NCI-H82 treated with DMSO at 0.1 percent for 48 hours (cell line): ENCODE results near the gene KCNC1.

Experiments
- DNase-seq: peaks from one replicate; lab custom pipeline; 2025; ENCODE audit not compliant: unreplicated experiment; lab: John Stamatoyannopoulos, UW

KCNC1 gene

GRCh38 chr11:17788084-17788483 lies 53.5 kb downstream of the KCNC1 start:
- no peak for DNase-seq

DNA sequence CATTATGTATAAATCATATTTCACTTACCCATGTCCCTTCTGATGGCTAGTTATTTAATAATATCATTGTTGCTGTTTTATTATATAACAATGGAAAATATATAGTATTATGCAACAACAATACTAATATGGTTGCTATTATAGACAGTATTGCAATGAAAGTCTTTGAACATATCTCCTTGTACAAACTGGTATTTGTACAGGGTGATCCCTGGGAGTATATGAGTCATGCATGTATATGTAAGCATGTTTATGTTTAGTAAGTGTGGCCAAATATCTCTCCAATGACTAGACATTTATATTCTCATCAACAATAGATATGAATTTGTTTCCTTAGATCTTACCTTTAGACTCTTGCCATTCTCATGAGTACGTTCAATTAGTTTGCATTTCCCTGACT lies 55.9 kb downstream of the KCNC1 start:
- no peak for DNase-seq

- no peak for DNase-seq
Measured at GRCh38 chr11:17791144-17791543, 56.6 kb downstream of the KCNC1 start.

DNA sequence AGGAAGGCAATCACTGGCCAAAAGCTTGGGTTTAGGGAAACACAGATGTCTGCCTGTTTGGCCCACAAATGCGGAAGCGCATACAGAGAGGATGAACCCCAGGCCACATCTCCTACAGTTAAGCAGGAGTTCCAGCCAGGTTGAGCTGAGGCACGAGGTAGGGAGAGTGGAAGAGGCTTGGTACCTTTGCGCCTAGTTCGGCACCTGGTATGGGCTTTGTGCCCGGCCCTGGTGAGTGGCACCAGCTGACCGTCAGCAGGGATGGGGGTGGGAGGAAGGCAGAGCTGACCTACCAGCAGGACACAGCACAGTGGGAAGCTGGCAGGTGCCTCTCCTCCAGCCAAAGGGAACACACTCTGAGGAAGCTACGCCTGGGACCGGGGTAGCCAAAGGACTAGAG lies 57.6 kb downstream of the KCNC1 start:
- DNase-seq = no peak

GRCh38 chr11:17793642-17794170 lies 59.1 kb downstream of the KCNC1 start:
- no peak for DNase-seq

- no peak for DNase-seq
Measured at GRCh38 chr11:17794981-17795380, 60.4 kb downstream of the KCNC1 start.

DNA sequence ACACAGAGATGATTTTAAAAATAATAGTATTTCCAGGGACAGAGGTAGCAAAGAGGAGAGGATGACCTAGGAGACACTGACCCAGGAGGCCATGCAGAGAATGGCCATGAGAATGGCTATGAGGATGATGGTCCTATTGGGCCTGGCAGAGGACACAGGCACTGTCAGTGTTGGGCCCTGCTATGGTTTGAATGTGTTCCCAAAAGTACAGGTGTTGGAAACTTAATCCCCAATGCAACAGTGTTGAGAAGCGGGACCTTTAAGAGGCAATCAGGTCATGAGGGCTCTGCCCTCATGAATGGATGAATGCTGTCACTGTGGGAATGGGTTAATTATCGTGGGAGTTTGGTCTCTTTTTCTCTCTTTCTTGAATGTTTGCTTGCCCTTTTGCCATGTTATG lies 61.6 kb downstream of the KCNC1 start:
- no peak for DNase-seq

GRCh38 chr11:17798253-17798652 lies 63.7 kb downstream of the KCNC1 start:
- no peak for DNase-seq

DNA sequence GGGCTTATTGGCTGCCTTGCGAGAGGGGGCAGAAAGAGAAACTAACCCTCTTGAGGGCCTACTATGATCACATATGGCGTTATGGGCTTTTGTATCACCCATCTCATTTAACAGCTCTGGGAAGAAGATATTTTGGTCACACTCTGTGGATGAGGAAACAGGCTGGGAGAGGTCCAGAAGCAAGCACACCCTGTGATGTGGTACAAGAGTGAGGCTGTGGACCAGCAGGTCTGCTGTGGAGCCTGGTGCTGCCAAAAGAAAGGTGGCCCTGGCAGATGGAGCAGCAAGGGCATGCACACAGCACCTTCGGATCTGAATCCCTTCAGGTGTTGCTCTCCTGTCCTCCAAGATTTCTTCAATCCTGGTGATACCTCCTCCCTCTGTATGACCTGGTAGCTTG lies 64.1 kb downstream of the KCNC1 start:
- DNase-seq = no peak

GRCh38 chr11:17799147-17799546 lies 64.6 kb downstream of the KCNC1 start:
- no peak for DNase-seq

DNA sequence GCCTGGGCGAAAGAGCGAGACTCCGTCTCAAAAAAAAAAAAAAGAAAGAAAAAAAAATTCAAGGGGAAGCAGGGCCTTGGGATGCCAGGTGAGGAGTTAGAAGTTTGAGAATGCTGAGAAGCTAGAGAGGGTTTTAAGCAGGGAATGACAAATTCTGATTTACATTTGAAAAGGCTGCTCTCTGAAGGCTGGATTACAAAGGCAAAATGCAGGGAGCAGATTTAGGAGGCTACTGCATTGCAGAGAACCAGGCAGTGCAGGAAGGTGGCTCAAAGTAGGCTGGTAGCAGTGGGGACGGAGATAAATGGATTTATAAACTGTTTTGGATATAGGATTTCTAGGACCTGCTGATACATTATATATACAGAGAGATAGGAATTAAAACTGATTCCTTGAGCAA lies 66.6 kb downstream of the KCNC1 start:
- DNase-seq = no peak

DNA sequence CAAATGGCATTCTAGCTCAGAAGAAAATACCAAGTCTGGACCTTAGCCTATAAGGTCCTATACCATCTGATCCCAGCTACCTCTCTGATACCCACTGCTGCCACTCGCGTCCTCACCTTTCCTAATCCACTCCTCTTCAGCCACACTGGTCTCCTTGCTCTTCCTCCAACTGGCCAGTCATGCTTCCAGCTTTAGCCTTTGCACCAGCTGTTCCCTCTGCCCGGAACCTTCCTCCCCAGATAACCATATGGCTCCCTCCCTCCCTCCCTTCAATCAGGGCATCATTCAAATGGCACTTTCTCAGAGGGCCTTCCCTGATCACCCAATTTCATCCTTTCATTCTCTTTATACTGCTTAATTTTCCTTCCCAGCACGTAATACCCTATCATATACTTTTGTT lies 67.9 kb downstream of the KCNC1 start:
- peak; percentile 27 for DNase-seq

- no peak for DNase-seq
Measured at GRCh38 chr11:17803754-17804334, 69.3 kb downstream of the KCNC1 start.

DNA sequence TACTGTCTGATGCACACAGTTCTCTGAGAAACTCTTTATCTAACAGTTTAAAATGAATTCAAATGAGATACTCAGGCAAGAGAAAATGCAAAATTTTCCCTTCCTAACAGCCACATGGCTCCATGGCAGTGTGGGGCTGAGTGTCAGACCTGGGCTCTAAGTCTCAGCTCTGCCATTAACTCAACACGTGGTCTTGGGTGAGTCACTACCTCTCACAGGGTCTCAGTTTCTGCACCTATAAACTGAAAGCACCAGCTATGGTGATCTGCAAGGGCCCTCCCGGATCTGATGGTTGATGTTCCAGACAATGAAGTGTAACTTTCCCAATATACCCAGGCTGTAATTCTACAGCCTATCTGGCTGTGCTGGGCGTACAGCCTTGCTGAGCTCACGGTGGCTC lies 70.5 kb downstream of the KCNC1 start:
- no peak for DNase-seq

DNA sequence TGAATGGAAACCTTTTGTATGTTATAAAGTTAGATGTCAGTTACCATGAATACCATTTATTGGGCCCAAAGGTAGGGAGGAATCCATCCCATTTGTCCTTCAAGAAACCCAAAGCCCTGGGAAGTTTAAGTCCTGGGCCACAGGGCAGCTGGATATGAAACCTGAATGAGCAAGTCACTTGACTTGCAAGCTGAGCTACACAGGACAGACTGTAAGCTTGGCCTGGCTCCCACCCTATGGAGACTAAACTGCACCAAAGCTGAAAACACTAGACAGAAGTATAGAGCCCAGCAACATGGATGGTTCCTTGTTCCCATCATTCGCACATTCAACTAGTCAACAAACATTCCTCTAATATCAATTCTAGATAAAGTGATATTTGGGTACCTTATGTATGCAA lies 71.3 kb downstream of the KCNC1 start:
- no peak for DNase-seq

- DNase-seq = no peak
Measured at GRCh38 chr11:17807034-17807433, 72.5 kb downstream of the KCNC1 start.

- no peak for DNase-seq
Measured at GRCh38 chr11:17810041-17810440, 75.5 kb downstream of the KCNC1 start.

DNA sequence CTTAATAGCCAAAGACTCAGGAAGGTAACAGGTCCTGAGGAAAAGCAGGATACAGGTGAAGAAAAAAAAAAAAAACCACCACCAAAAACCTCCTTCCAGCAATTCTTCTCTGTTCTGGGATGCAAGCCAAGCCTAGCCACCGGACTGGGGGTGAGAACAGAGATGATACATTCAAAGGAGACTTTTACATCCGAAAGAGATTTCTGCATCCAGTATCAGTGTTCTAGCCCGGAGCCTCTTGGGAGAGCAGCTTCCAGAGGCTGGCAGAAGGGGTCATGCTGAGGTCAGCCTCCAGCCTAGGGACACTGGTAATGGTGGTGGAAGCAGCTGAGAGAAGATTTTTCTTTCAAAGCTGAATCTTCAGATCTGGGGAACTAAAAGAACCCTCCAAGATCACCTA lies 76.2 kb downstream of the KCNC1 start:
- no peak for DNase-seq

DNA sequence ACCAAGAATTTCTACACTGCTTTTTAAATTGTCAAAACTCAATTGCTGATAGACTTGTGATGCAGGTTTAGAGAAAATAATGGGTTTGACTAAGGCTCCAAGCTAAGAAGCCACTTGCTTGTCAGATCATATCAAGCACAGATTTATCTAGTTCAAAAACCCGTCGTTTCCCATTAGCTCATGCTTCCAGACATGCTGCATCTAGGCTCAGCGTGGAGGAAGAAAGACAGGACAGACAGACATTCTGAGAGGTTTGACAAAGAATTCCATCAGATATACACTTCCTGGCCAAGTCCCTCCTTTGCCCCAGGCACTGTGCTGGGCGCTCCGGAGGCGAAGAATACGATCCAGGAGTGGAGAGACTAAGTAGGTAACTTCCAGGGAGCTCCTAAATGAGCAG lies 76.8 kb downstream of the KCNC1 start:
- DNase-seq = no peak

GRCh38 chr11:17812091-17812864 lies 77.7 kb downstream of the KCNC1 start:
- no peak for DNase-seq

GRCh38 chr11:17812865-17813187 lies 78.2 kb downstream of the KCNC1 start:
- no peak for DNase-seq

- DNase-seq = no peak
Measured at GRCh38 chr11:17813391-17814059, 78.9 kb downstream of the KCNC1 start.
